ENCODE data around the gene SNCB.

SNCB gene

DNA sequence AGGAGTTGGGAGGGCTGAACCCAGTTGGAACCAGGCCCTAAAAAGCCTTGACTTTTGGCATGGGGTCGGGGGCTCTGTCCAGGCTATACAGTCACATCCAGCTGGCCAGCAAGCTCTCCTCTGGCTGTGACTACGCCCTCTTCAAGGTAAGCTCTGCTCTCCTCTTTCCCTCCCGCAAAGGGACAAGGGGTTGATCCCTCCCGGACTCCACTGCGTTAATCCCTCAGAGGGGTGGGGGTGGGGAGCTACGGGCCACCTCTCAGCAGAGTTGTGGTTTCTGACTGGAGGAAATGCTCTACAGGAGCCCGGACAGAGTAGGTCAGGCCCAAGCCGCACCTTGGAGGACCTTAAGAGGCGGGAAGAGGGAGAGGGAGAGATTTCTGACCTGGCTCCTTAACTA, 14.0 kb upstream of the SNCB start:
- DNase-seq (ENCODE audit: low spot score): no peak

DNA sequence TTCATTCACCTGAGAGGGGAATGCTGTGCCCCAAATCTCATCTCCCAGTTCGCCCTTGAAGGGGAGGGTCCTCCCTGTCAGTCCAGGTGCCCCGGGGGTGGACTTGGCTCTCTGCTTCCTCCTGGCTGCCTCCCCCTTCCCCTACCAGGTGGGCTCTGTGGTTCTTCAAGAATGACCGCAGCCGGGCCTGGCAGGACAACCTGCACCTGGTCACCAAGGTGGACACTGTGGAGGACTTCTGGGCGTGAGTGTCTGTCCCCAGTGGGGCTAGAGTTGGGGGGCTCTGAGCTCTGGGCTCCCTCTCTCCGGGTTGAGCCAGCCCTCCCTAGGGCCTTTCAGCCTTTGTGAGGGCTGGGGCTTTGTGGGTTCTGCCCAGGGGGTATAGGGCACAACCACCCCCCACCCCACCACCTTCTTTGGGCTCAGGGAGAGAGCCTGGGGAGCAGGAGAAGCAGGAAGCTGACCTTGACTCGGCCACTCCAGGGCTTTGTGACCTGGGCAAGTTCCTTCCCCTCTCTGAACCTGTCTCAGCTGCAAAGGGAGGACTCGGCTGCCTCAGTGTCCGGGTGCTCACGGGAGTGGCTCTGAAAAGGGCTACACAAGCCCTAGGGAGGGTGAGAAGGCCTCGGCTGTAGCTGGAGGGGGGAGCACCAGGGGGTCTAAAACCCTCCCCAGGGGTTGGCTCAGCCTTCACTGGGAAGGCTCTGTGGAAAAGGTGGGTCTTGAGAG, 13.3 kb upstream of the SNCB start:
- no peak for DNase-seq (ENCODE audit: low spot score)

GRCh38 chr5:176642675-176643490, 12.5 kb upstream of the SNCB start:
- DNase-seq (ENCODE audit: low spot score): no peak

- no peak for DNase-seq (ENCODE audit: low spot score)
Measured at GRCh38 chr5:176640616-176641015, 10.3 kb upstream of the SNCB start.

DNA sequence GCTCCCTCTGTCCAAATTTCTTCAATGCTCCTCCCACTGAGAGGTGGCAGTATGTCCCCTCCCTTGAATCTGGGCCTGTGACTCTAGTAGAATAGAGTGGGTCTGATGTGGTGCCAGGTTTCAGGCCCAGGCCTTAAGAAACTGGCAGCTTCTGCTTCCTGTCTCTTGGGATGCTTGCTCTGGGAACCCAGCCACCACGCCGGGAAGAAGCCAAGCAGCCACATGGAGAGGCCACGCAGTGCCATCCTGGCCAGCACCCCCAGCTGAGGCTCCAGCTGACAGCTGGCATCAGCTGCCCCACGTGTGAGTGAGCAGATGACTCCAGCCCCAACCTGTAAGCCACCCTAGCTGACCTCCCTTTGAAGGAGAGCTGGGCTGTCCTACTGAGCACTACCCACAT, 9.6 kb upstream of the SNCB start:
- no peak for DNase-seq (ENCODE audit: low spot score)

GRCh38 chr5:176639208-176639607, 8.9 kb upstream of the SNCB start:
- no peak for DNase-seq (ENCODE audit: low spot score)

DNA sequence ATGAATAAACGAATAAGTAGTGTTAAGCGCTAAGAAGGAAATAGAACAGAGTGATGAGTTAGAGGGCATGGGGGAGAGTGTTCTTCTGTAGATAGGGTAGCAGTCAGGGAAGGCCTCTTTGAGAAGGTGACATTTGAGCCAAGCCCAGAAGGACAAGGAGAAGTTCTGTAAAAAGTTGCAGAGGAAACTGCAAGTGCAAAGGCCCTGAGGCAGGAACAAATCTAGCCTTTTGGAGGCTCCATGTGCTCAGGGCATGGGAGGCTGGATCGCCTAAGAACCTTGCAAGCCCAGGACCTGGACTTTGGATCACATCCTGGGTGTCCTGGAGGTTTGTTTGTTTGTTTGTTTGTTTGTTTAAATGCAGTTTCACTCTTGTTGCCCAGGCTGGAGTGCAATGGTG, 8.1 kb upstream of the SNCB start:
- no peak for DNase-seq (ENCODE audit: low spot score)

DNA sequence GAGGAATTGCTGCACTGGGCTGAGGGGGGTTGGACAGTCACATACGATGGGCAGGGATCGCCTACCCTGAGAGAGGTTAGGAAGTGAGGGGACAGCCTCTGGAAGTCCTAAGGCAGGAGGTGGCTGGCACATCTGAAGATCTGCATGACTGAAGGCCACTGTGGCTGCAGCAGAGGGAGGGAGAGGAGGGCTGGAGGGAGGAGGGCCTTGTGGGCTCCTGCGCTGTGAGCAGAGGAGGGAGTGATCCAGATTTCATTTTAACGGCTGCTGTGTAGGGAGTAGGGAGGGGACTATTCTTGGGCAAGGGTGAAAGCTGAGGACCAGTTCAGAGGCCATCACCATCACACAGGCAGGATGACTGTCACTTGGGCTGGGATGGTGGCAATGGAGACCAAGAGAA, 7.2 kb upstream of the SNCB start:
- DNase-seq (ENCODE audit: low spot score): no peak

DNA sequence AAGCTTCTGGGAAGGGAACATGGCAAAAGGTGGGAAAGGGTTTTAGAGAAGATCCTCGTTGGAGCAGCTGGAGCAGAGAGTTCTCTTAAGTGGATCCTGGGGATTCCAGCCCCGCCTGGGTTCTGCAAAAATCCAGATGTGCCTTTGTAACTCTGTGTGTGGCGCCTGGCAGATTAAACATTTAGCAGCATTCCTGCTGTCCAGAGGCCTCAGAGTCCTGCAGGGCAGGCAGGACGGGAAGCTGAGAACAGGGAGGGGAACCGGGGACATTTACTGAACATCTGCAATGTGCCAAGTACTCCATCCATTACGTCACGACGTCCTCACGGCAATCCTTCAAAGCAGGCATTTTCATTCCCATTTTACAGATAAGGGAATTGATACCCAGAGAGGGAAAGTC, 6.1 kb upstream of the SNCB start:
- no peak for DNase-seq (ENCODE audit: low spot score)

GRCh38 chr5:176633598-176633997, 3.3 kb upstream of the SNCB start:
- no peak for DNase-seq (ENCODE audit: low spot score)

DNA sequence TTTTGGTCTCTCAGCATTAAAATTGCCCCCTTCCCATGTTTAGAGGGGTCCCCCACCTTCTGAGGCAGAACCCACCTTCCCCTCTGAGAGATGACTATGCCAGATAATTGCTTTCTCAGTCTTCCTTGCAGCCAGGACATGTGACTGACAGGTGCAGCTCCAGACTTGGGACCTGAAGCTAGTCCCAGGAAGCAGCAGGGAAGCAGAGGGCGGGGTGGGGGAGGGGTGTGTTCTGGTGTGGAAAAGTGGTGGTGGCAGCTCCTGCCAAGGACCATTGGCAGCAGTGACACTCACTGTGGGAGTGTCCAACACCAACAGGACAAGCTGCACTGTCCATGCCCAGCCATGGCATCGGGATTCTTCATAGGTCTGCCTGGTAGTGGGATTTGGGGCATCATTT, 2.4 kb upstream of the SNCB start:
- no peak for DNase-seq (ENCODE audit: low spot score)

GRCh38 chr5:176631383-176632200, 1.3 kb upstream of the SNCB start:
- DNase-seq (ENCODE audit: low spot score): no peak

DNA sequence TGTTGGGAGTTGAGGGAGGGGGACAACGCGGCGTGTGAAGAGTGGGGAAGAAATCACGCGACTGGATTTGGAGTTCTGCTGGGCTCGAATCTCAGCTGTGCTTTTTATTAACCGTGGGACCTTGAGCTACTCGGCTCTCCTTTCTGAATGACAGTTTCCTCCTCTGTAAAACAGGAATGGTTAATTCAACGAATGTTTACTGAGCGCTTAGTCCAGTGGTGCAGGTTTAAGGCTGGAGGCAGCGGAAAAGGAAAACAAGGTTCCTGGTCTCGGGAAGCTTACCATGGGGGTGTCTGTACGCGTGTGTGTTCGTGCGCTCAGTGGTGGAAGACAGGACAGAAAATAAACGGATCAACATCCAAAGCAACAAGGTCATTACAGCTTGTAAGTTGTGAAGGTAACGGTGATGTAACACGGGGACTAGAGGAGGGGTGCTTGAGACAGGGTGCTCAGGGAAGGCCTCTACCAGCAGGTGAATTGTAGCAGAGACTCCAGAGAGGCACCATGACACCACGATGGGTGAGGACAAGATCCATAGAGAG, 418 bp upstream of the SNCB start:
- no peak for DNase-seq (ENCODE audit: low spot score)

GRCh38 chr5:176629317-176629852, 949 bp downstream of the SNCB start:
- no peak for DNase-seq (ENCODE audit: low spot score)

DNA sequence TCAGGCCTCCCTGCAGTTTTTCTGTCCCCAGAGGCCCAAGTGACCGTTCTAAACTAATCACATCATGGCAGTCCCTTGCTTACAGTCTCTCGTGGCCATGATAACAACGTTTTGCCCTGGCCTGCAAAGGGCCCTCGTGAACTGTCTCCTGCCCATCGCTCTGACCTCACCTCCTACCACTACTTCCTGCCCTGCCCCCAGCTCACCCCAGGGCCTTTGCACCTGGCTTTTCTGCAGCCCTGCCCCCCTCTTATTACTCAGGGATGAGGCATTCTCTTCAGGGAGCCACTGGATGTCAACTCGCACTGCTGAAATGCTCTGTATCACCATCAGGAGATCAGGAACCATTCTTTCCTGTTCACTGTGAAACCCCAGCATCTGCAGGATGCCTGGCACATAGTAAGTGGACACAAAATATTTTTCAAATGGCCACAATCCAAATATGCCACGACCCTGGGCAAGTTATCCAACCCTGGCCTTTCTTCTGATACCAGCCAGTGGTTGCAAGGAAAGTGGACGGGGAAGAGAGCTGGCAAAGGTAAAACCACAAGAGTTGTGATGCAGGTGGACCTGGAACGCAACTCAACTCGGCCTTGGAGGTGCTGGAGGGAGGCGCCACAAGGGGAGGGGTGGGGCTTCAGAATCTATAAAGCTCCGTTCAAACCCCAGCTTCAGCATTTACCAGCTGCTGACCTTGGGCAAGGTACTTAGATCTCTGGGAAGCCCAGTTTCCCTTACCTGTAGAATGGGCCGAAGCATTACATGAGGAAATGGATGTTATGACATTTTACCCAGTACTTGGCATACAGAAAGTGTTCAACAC, 1.7 kb downstream of the SNCB start:
- no peak for DNase-seq (ENCODE audit: low spot score)

DNA sequence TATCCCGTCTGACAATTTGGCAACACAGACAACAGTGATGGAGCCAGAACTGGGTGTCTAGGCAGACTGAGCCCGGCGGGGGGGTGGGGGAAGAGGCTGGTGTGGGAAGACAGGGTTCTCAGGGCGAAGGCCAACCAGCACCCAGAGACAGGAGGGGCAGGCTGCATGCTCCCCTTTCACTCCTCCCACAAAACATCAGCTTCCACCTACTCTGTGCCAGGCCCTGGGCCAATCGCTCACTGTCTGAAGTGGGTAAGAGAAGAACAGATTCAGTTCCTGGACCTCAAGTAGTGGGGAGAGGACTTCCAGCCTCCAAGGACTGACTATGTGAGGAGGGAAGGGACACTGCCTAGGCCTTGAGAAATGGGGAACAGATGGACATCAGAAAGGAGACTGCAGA, 2.8 kb downstream of the SNCB start:
- no peak for DNase-seq (ENCODE audit: low spot score)

GRCh38 chr5:176626876-176627236, 3.5 kb downstream of the SNCB start:
- DNase-seq (ENCODE audit: low spot score): no peak

DNA sequence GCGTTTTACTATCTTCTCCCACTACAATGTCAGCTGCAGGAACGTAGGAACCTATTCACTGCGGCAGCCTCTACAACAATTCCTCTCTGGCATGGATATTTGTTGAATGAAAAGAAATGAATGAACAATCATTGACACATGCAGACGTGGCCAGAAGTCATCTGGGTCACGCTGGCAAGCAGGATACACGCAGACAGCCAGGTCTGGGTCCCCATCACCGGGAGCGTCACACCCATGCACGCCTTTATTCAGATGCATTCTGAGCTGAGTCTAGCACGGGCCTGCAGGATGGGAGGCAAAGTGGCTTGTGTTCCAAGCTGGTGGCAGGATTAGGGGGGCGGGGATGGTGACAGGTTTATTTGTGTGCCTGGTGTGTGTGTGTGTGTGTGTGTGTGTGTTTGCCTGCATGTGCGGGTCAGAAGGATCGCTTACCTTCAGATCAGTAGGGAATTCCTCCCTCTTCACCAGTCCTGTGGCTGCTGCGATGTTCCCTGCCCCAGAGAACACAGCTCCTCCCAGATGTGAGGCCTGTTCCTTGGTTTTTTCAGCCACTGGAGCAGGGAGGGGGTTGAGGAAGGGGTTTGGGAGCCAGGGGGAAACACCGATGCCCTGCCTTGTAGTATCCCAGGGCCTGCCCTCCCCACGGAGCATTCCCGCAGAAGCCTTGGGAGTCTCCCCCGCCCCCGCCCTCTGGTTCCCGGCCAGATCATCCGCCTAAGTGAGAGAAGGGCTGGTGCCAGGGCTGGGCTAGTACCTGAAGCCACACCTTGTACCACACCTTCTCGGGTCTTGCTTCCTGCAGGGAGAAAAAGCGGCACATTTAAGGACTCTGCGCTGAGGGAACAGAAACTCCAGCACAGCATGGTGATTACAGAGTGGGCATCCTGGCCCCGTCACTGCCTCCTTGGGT, 4.1 kb downstream of the SNCB start:
- no peak for DNase-seq (ENCODE audit: low spot score)

GRCh38 chr5:176625512-176625911, 4.8 kb downstream of the SNCB start:
- no peak for DNase-seq (ENCODE audit: low spot score)

DNA sequence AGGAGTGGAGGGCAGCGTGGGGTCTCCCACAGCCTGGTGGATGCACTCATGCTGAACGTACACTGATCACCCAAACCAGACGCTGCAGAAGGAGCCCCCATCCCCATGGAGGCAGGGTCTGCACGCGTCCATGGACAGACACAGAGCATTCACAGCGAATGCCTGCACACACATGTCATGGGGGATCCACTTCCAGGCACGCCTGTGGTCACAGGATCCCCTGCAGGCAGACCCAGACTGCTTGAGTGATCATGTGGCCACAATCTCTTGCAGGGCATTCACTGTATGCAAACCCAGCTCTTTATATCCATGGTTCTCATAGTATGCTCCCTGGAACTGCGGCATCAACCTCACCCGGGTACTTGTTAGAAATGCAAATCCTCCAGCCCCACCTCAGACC, 5.4 kb downstream of the SNCB start:
- no peak for DNase-seq (ENCODE audit: low spot score)

Data from kidney capillary endothelial cell (primary cell).